Endometrium (tissue), 2 donors: ENCODE data around the gene HOXD8.

Experiments
- FAIRE-seq: peaks from 2 replicates; lab custom pipeline; 2012; peaks lifted over from hg19 to GRCh38; lab: Jason Lieb, UNC
- donor health status: control.
- donor health status: control.

HOXD8 gene

DNA sequence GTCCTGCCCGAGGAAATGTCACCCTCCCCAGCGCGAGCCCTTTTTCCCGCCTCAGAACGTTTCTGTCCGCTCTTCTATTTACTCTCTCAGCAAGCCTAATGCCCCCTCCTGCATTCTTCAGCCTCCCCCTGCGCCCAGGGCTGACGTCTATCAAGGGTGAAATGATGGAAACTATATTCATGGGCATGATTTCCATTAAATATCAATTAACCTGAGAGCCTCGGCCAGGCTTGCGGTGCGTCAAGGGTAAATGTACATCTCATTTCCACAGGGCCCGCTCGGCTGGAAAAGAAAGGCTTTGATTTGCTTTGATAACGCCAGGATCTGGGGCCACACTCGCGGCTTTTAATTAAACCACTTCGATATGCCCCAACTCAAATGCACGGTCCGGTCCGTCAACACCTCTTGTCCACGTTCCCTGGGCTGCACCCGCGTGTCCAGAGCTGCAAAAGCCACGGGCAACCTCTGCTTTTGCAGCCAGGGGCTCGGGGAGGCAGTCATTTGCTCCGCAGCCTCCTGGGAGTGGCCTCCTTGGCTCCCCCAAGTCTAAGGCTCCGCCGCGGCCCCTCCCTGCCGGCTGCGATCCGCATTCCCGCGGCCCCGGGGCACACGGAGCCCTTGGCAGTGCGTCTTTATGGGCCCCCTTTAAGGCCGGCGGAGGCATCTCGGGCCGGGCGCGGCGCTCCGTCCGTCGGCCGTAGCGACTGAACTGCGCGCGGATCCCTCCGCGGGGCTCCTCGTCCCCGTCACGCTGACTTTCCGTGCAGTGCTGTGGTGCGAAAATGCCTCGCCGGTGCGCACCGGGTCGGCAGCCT, at the start of gene HOXD8:
HOXD8 (plus strand) TSS at position 724 of the 815 bp plus-strand sequence. CDS start 662 bp downstream, outside the sequence.
- no peak for FAIRE-seq

DNA sequence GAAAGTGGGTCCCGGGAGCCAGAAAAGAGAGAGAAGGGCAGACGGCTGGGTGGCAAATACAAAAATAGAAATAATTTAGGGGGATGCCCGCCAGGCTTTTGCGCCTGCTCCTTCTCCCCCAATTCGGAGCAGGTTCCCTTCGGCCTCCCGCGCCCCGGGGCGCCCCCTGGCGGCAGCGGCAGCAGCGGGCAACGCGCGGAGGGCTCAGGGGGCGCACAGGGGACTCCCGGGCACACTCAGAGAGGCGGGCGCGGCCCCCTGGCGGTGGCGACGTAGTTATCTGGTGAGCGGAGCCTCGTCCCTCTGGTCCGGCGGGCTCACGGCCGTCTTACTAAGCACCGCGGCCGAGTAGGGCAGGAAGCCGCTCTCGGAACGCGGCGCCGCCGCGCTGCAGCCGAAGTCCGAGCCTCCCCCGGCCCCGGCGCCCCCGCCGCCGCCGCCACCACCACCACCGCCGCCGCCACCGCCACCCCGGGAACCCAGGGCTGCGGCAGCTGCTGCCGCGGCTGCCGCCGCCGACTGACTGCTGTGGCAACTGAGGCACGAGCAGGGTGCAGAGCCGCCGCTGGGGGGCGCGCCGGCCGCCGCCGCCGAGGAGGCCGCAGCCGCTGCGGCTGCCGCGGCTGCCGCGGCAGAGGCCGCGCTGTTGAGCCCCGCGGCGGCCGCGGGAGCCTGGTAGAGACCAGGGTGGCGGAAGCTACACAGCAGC, 49.5 kb upstream of the HOXD8 start:
- no peak for FAIRE-seq

DNA sequence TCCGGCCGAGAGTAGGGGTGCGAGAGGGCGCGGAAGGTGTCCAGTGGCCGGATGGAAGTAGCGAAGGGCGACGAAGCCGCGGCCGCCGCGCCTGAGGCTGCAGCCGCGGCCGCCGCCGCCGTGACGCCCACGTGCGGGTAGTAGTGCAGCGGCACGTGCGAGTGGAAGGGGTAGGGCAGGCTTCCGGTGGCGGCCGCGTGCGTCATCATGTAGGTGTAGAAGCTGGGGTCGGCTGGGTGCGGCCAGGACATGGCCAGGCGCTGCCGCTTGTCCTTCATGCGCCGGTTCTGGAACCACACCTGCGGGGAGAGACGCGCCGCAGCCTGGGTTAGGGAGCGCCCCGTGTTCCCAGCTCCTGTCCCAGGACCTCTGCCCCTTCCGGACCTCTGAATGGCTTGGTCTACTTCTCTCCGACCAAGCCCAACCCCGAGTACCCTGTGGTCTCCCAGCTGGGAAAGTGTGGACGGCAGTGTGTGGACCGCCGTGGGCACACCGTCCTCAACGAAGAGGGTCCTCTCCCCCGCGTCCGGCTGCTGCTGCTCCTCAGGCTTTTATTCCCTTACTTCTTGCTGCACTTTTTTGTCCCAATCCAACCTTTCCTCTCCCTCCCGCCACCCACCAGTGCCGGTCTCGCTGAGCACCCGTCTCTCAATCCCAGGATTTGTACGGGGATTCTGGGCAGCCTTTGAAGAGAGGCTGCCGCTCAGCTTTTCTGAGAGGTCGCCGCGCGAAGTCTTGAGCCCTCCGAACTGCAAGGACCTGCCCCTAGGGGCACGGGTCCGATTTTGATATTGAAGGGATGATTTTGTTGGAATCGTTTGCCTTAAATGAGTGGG, 48.7 kb upstream of the HOXD8 start:
- no peak for FAIRE-seq

- FAIRE-seq, result no peak
Observed at GRCh38 chr2:176081376-176081836, 48.1 kb upstream of the HOXD8 start.

- FAIRE-seq, result no peak
Observed at GRCh38 chr2:176081837-176082524, 47.5 kb upstream of the HOXD8 start.

DNA sequence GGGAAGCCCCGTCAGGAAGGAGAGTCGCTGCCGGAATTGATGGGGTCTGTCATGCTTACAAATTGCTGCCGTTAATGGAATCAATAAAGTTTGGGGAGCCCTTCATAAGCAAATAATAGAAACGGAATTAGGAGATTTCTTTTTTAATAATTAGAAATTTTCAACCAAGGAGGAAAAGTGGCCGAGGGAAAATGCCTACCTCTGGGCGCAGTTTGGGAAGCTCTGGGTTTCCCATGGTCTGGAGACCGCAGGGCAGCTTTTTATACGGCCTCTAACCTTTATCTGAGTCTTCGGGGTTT, 47.0 kb upstream of the HOXD8 start:
- FAIRE-seq, result no peak

DNA sequence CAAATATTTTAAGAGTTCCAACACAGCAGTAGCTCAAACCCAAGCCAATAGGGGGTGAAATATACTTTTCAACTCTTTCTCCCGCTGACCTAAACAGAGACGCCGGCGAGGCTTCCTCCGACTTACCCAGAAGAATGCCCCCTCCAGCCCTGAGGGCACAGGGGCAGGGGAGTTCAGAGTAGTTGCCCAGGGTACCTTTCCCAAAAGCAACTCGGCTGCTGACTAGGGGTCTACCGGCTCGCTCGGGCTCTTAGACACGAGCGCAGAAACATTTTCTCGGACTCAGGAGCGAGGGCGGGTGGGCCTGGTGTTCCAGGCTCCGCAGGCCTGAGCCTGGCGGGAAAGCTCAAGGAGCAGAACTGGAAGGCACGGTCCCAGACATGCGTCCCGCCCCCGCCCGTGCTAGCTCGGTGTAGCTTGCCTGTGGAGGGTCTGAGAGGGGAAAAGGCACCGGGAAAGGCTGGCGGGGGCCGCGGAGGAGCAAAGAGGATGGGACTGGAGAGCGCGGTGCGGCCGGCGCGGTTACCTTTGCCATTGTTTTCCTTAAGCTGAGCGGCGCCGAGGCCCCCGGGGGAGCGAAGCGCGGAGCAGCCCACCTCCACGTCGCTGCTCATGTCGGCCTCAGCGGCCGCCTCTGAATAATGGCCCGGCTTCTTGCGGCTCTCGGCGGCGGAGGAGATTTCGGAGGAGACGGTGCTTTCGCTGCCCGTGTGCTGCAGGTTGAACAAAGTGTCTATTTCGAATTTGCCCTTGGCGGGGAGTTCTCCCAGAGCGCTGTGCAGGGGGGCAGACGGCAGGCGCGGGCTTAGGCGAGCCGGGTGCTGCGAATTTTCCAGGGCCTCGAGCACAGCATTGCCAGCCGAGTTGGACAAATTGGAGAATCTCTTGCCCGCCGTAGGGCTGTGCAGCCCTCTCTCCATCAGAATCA, 46.4 kb upstream of the HOXD8 start:
- FAIRE-seq, result no peak

DNA sequence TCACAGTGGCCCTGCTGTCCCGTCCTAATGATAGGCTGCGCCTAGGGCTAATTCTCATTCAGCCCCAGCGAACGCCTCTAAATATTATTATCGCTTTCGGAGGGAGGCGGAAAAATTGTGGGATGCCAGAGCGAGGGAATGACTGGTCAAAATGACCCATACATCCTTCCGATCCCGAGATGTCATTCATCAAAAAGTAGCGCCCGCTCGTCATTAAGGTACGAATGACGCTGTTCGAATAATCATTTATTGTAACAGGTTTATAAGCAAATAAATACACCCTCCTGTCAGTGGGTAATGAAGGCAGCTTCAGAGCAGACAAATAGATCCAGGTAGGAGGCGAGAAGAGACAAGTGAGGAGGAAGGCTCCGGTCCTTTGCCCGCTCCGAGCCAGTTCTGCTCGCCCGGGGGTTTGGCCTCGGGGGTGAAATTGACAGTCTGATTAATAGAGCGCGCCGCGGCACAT, 45.7 kb upstream of the HOXD8 start, which contains the start of gene EVX2:
EVX2 (minus strand) TSS at position 167 of the 466 bp plus-strand sequence. CDS start 186 bp downstream, outside the sequence.
- no peak for FAIRE-seq

DNA sequence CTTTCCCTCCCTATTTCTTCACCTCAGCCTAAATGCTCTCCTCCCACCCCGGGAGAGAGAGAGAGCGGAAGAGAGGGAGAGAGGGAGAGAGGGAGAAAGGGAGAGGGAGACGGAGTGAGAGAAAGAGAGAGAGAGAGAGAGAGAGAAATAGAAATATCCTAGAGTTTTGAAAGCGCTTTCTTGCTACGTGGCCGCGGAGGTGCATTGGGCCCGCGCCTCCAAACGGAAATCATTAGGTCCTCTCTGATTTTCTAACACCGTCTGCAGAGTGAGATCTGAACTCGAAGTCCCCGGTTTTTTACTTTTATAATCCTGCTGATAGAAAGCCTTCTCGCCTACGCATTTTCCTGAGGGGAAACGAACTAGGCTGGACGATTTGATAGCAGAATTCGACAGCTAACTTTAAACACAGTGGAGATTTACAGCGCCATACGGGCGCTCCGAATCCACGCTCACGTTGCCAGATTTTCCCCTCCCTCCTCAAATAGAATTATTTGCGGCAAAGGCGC, 44.8 kb upstream of the HOXD8 start:
- FAIRE-seq, result no peak

DNA sequence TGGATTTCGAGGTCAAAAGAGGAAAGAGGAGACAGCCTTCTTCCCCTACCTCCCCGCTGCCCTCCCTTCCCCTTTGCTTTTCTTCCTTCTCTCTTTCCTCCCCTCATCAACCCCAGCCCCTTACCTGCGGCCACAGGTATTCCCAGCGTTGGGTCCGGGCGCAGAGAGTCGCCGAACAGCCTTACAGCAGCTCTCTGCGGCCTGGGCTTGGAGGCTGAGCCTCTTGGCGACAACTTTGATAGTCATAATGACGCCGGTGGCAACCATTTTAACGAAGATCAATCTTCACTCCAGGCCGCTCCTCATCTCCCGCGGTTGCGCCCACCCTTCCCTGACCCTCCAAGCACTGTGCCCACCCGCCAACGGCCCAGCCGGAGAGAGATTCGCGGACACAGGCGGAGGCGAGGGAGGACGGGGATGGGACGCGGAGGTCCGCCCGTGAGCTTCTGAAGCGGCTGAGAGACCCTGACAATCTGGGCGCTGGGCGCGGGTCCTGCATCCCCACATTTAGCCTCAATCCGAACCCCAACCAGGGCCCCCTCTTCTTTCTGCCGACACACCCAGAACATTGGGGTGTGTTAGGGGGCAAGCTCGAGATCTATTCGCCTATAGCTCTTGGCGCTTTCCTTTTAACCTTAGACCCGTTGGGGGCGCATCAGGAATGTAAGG, 44.3 kb upstream of the HOXD8 start:
- no peak for FAIRE-seq

DNA sequence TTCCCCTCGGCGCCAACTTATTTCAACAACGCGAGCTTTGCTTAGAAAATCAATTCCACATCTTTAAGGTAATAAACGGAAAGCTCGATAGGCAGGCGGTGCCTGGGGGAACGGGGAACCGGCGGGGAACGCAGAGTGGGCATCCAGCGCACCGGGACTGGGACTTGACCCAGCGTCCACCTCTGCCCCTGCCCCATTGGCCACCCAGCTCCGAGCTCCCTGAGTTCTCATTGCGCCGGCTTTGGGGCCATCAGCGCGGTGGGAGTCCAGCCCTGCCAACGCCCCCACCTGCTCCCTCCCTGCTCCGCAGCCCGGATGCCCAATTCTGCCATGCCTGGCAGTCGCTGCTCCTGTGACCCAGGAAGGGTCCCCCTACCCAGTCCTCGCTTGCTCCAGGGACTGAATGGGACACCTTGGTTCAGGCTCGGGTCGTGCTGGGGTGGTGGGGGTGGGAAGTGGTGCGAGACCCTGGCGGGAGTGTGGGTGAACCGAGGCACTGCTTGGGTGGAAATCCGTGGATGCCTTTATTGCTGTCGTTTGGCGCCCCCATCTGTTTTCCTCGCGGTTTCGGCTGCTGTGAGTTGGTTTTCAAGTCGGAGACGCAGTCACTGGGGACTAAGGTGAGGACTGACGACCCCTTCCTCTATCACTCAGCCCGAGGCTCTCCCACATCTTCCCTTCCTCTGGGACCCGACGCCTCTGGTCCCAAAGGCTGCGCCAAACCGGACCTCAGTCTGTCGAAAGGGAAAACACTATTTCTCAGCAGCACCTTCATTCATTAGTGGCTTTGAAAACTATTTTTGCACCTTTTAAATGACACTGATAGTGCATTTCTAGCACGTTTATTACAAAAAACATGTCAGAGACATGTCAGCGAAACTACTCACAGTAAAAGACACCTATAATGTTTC, 43.4 kb upstream of the HOXD8 start:
- FAIRE-seq, result no peak

GRCh38 chr2:176087330-176088047, 42.0 kb upstream of the HOXD8 start:
- no peak for FAIRE-seq

GRCh38 chr2:176088048-176088936, 41.2 kb upstream of the HOXD8 start:
- FAIRE-seq, result no peak

DNA sequence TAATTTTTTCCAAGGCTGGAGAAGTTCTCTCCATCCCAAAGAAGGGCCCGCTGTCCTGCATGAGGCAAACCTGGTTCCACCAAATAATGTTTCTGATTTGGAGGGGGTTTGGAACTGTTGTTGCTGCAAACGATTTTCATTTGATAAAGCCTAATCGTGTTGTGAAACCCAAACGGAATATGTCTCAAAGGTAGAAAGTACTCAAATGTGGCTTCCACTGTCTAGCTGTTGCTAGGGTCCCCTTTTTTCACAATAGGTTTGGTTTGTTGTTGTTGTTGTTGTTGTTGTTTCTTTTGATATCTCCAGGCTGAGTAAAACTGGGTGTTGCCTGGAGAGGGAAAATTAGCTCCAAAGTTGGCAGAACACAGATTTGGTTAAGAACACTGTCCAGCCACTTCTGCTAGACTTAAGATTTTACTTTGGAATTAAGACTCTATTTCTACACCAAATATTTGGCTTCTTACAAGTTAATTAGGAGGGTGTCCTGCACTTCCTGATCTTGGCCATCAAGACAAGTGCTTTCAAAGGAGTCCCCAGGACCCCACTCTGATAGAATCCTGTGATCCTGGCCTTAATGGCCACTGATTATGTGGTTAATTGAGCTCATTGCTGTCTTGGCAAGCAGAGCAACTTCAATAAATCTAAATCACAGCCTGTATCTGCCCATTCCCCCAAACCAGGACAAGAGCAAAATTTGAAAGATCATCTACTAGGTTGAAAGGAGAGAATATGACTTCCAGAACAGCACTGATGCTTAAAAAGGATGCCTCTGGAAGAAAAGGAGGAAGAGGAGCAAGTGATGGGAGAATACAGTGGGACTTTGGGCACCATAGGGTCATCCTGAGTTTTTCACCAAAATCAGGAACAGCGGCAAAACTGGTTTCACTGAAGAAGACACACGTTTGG, 40.3 kb upstream of the HOXD8 start:
- no peak for FAIRE-seq

DNA sequence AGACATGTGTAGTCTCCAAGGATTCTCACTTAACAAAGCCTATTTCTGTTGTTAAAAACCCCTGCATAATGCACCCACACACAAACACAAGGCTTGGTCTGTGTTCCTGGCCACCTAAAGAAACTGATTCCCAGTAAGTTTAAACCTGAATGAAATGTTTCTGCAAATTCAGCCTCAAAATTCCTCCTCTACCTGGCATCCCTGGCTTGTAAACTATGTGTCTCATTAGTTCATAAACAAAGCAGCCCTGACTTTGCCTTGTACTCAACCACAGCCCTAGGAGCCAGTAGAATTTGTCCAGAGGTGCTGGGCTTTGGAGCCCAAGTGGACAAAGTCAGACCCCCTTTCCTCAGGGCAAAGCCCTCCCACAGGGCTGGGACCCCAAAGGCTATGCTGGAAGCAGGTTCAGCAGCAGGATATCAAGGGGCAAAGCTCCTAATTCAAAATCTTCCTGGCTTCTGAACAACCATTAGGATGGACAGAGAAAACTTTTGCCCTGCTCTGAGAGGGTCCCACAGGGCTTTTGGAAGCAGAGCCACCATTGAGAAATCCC, 39.6 kb upstream of the HOXD8 start:
- FAIRE-seq, result no peak

GRCh38 chr2:176090862-176091261, 38.6 kb upstream of the HOXD8 start:
- no peak for FAIRE-seq
